Memory B cell (primary cell): ENCODE data around the gene PIM1.

ENCODE experiments used
- ATAC-seq: fragments of 150-1000 bp; cut with Tn5 transposase; 2 replicates; pipeline ENCODE4 v1.10.0; 2021; ENCODE audit warnings: low read depth, mild to moderate bottlenecking, moderate library complexity
- DNase-seq, 2 donors: peaks; one replicate each; pipeline ENCODE4 v3.0.0; 2022; ENCODE audit warnings: low spot score in 2 of 2
- H3K27ac Mint-ChIP-seq: one replicate; pipeline ENCODE4 v1.8.0; 2022; ENCODE audit warnings: mild to moderate bottlenecking, moderate library complexity, mixed read lengths
- H3K27me3 Mint-ChIP-seq: one replicate; pipeline ENCODE4 v1.8.0; 2022; ENCODE audit warnings: mixed read lengths
- H3K36me3 Mint-ChIP-seq: one replicate; pipeline ENCODE4 v1.8.0; 2022; ENCODE audit warnings: mild to moderate bottlenecking, mixed read lengths
- H3K4me1 Mint-ChIP-seq: one replicate; pipeline ENCODE4 v1.8.0; 2022; ENCODE audit warnings: mixed read lengths
- H3K4me3 Mint-ChIP-seq: one replicate; pipeline ENCODE4 v1.8.0; 2022; ENCODE audit warnings: mild to moderate bottlenecking, moderate library complexity, mixed read lengths
- H3K9me3 Mint-ChIP-seq: one replicate; pipeline ENCODE4 v1.8.0; 2022; ENCODE audit warnings: mixed read lengths

Gene PIM1

DNA sequence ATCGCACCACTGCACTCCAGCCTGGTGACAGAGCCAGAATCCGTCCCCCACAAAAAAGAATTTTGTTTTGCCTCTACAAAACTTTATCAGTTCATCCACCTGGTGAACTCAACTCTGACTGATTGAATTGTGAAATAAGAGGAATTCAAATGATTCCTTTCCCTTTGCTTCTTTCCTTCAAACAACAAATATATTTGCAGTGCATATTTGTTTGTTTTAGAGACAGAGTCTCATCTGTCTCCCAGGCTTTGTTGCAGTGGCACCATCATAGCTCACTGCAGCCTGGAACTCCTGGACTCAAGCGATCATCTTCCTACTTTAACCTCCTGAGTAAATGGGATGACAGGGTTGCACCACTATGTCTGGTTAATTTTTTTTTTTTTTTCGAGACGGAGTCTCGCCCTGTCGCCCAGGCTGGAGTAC, 23.2 kb upstream of the PIM1 start:
- H3K36me3 Mint-ChIP-seq, result no peaks in the 10 kb centered on the region

DNA sequence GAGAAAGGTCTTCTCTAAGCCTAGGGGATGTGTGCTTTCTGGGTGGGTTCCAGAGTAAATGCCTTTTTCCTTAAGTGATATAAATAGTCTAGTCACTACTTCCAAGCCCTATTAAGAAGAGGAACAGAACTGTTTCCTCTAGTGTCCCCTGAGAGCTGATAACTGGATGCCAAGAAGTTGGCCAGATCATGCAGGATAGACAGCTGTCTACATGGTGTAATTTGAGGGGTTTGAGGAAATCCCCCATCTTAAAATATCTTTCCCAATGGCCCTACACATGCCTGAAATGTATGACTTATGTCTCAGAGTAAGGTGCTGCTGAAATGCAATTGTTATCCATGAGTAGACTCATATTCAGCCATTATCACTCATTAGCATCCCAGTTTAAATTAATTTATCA, 20.2 kb upstream of the PIM1 start:
- no peak for ATAC-seq
- DNase-seq, result no peak
- Mint-ChIP-seq H3K27ac (no peak overlapping the region), H3K4me3 (no peak overlapping the region), H3K4me1 (peaks cover 12% of the 10 kb centered on the region), H3K27me3 (peaks cover 7% of the 10 kb centered on the region), H3K9me3 (no peaks in the 10 kb centered on the region), H3K36me3 (peaks cover 2% of the 10 kb centered on the region)

More for the DNA sequence above, 23.2 kb upstream of the PIM1 start:
- Mint-ChIP-seq H3K4me3 (no peak overlapping the region), H3K9me3 (no peaks in the 10 kb centered on the region), H3K27ac (no peak overlapping the region), H3K4me1 (peaks cover 14% of the 10 kb centered on the region), H3K27me3 (peaks cover 4% of the 10 kb centered on the region)
- no peak for DNase-seq
- ATAC-seq, result no peak

- Mint-ChIP-seq H3K4me3 (no peak overlapping the region), H3K27ac (no peak overlapping the region), H3K9me3 (no peaks in the 10 kb centered on the region), H3K36me3 (peaks cover 2% of the 10 kb centered on the region), H3K4me1 (peaks cover 15% of the 10 kb centered on the region), H3K27me3 (peaks cover 7% of the 10 kb centered on the region)
- DNase-seq, result no peak
- ATAC-seq, result no peak
These were observed 19.6 kb upstream of the PIM1 start for GRCh38 chr6:37150314-37150713.

DNA sequence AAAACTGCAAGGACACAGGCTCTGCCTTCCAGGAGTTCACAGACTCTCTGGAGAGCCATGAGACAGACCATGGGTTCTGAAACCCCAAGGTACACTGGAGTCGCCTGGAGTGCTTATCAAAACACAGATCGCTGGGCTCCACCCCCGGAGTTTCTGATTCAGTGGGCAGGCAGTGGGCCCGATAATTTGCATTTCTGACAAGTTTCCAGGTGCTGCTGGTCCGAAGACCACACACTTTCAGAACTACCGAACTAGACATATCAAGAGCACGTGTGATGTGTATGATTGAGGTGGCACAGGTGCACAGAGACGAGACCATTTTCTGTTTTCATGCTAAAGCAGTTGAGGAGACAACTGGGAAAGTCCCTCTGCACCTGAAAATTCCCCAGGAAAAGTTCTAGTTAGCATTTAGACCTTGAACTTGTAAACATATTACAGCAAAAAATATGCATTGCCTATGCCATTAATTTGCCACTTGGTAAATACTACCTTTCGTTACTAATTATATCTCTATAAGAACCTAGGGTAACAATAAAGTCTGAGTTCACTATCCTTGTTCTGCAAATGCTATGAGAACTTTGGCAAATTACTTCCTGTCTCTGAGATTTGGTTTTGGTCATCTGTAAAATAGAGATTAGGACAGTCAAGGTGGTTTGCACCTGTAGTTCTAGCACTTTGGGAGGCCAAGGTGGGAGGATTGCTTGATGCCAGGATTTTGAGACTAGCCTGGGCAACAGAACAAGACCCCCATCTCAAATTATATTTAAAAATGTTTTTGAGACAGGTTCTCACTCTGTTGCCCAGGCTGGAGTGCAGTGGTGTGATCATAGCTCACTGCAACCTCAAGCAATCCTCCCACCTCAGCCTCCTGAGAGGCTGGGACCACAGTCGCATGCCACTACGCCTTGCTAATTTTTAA, 14.3 kb upstream of the PIM1 start:
- Mint-ChIP-seq H3K27ac (peak overlapping the region; percentile 93), H3K4me1 (peaks cover 20% of the 10 kb centered on the region), H3K27me3 (peaks cover 7% of the 10 kb centered on the region), H3K9me3 (no peaks in the 10 kb centered on the region), H3K4me3 (peak overlapping the region; percentile 9), H3K36me3 (peaks cover 2% of the 10 kb centered on the region)
- ATAC-seq (peak; percentile 94), DNase-seq (peak; percentile 59 to 74)

DNA sequence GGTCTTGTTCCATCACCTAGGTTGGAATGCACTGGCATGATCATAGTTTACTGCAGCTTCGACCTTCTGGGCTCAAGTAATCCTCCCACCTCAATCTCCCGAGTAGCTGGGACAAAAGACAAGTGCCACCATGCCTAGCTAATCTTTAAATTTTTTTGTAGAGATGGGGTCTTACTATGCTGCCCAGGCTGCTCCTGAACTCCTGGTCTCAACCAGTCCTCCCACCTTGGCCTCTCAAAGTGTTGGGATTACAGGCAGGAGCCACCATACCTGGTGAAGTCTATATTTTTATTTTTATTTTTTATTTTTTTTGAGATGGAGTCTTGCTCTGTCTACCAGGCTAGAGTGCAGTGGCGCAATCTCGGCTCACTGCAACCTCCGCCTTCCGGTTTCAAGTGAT, 11.4 kb upstream of the PIM1 start:
- Mint-ChIP-seq H3K4me3 (no peak overlapping the region), H3K27ac (no peak overlapping the region), H3K36me3 (peaks cover 2% of the 10 kb centered on the region), H3K9me3 (no peaks in the 10 kb centered on the region), H3K4me1 (peaks cover 26% of the 10 kb centered on the region), H3K27me3 (peaks cover under 1% of the 10 kb centered on the region)
- no peak for DNase-seq
- ATAC-seq, result no peak

DNA sequence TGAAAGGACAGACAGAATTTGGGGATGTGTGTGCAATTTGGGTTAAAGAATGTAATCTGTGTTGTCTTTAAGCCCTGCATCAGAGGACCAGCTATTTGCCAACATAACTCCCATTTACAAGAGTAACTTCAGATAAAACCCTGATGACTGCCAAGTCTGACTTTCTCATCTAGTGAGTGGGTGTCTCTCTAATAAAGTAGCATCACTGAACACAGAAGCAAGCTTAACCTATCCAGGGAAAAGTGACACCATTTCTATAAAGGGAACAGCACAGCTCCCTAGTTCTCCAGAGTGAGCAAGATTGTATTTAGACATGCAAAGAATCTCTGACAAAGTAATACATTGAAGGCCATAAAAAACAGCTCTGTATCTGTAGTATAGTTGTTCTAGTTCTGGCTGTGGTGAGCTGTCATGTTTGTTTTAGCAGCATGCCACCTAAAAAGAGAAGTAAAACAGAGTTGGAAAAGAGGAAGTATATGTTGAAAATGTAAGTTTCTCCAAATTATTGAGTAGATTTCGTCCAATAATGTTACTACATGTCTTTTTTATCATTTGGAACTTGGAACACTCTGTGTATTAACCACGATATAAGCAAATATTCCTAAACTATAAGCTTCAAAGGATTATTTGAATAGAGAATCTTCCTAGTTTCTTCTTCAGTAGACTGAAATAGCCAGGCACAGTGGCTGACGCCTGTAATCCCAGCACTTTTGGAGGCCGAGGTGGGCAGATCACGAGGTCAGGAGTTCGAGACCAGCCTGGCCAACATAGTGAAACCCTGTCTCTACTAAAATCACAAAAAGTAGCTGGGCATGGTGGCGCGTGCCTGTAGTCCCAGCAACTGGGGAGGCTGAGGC, 8.8 kb upstream of the PIM1 start:
- Mint-ChIP-seq H3K27ac (peak overlapping the region; percentile 67), H3K9me3 (no peaks in the 10 kb centered on the region), H3K27me3 (no peaks in the 10 kb centered on the region), H3K4me3 (peak overlapping the region; percentile 31), H3K36me3 (peaks cover 2% of the 10 kb centered on the region), H3K4me1 (peaks cover 21% of the 10 kb centered on the region)
- ATAC-seq, result peak; percentile 95
- DNase-seq, result no peak

DNA sequence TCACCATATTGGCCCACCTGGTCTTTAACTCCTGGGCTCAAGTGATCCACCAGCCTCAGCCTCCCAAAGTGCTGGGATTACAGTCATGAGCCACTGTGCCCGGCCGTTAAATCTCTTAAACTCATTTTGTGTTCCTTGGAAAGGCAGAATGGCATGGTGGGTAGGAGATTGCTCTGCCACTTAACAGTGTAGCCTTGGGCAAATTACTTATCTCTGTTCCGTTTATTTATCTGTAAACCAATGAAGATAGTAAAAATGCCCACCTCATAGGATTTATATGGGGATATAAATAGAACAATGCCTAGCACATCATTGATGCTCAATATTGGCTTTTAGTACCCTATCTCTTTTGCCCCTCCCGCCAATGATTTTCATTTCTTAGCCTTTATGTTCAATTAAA, 7.2 kb upstream of the PIM1 start:
- Mint-ChIP-seq H3K9me3 (no peaks in the 10 kb centered on the region), H3K36me3 (peaks cover 2% of the 10 kb centered on the region), H3K4me1 (peaks cover 13% of the 10 kb centered on the region), H3K4me3 (no peak overlapping the region), H3K27me3 (no peaks in the 10 kb centered on the region), H3K27ac (no peak overlapping the region)
- DNase-seq (no peak), ATAC-seq (no peak)

DNA sequence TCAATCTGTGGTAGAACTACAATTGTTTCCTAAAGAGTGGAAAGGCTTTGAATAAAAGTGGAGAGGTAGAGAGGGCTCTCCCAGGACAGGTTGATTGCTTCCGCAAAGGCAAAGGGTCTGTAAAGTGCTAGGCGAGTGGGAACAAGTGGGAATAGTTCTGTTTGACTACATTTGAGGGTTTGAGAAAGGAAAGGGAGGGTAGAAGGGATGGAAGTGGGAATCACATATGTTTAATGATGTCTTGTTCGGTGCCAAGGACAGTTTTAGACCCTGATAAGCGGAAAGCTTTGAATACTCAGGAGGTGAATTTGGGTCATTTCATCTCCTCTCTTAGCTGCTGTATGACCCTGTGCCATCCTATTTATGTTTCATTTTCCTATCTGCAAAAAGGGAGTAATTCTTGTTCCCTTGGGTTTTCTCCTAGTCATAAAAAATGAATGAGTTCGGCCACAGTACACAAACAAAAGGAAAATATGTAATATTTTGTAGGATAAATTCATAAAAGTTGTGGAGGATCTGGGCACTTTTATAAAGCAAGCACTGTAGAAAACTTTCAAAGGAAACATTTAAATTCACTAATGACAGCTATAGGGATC, 1.7 kb upstream of the PIM1 start:
- Mint-ChIP-seq H3K4me1 (peaks cover 21% of the 10 kb centered on the region), H3K27me3 (no peaks in the 10 kb centered on the region), H3K9me3 (no peaks in the 10 kb centered on the region), H3K27ac (no peak overlapping the region), H3K36me3 (peaks cover 2% of the 10 kb centered on the region), H3K4me3 (no peak overlapping the region)
- no peak for ATAC-seq
- no peak for DNase-seq

DNA sequence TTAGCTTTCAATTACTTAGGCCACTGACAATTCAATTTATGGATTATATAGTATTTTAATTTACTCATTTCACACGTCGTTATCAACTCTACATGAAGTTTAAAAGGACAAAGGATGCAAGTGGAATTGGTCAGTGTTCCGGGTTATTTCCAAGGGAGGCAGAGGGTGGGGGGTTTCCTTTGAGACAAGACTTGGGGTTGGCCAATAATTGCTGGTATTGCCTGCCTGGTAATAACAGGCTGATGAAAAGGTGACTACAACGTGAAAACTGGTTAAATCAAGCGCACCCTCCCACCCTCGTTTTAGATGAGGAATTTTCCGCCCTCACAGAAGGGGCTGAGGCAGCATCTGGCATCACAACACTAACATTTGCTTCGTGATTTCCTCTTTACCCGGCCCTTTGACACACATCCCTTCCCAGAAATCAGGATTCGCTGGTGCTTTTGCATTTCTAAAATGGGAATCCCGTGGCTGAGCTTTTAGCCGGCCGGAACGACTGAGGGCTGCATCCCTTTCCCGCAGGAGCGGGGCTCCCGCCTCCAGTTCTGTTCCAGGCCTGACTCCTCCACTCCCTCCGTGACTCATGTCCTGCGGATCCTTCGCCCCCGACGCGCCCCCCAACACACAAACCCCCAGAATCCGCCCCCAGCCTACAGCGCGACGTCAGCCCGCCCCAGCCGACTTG, 999 bp upstream of the PIM1 start:
- peaks cover 21% of the 10 kb centered on the region for H3K4me1 Mint-ChIP-seq
- DNase-seq (no peak), ATAC-seq (no peak)

GRCh38 chr6:37170273-37171200, 585 bp downstream of the PIM1 start:
- ATAC-seq (peak; percentile 6), DNase-seq (peak; percentile 33 to 58)
- Mint-ChIP-seq H3K27ac (peak overlapping the region; percentile 91), H3K9me3 (no peaks in the 10 kb centered on the region), H3K27me3 (no peaks in the 10 kb centered on the region), H3K4me3 (peak overlapping the region; percentile 89), H3K4me1 (peaks cover 29% of the 10 kb centered on the region), H3K36me3 (peaks cover 13% of the 10 kb centered on the region)

More for the DNA sequence above, 999 bp upstream of the PIM1 start:
- Mint-ChIP-seq H3K9me3 (no peaks in the 10 kb centered on the region), H3K4me3 (peak overlapping the region; percentile 89), H3K36me3 (peaks cover 8% of the 10 kb centered on the region), H3K27me3 (no peaks in the 10 kb centered on the region), H3K27ac (peak overlapping the region; percentile 91)

GRCh38 chr6:37171201-37171969, 1.4 kb downstream of the PIM1 start:
- DNase-seq (peak; percentile 32 to 55), ATAC-seq (no peak)
- H3K9me3 Mint-ChIP-seq, result no peaks in the 10 kb centered on the region
- H3K27me3 Mint-ChIP-seq, result no peaks in the 10 kb centered on the region
- H3K4me1 Mint-ChIP-seq, result peaks cover 33% of the 10 kb centered on the region
- peak overlapping the region; percentile 91 for H3K27ac Mint-ChIP-seq
- H3K36me3 Mint-ChIP-seq, result peaks cover 13% of the 10 kb centered on the region
- H3K4me3 Mint-ChIP-seq, result peak overlapping the region; percentile 89
